K562 (cell line): ENCODE measurements around the gene DHX38.

ENCODE experiments used
- JUN ChIP-seq, 2 experiments: sonication (generic) in 1 of 2; formaldehyde crosslinking in 1 of 2; IDR thresholded peaks; 2 replicates each; pipeline versions ENCODE4 v1.6.1 to v1.8.0; 2012 to 2022; ENCODE audit warnings: borderline replicate concordance in 2 of 2, mild to moderate bottlenecking in 2 of 2, improper control_type of control experiment in 1 of 2, low read depth in 1 of 2, low read length in 1 of 2, missing genetic modification reagents in 1 of 2
- MIER1 ChIP-seq: fragments of 450-650 bp; IDR thresholded peaks from 2 replicates; pipeline ENCODE4 v1.6.1; 2016; ENCODE audit warnings: antibody characterized with exemption, mild to moderate bottlenecking, low read depth
- SPI1 ChIP-seq: IDR thresholded peaks from 2 replicates; pipeline ENCODE4 v1.6.1; 2011; ENCODE audit warnings: low read depth, low read length, control low read depth, borderline replicate concordance
- TAF15 ChIP-seq: fragments of 200-400 bp; formaldehyde crosslinking; IDR thresholded peaks from 2 replicates; pipeline ENCODE4 v1.6.1; 2017; ENCODE audit warnings: mild to moderate bottlenecking, low read depth, low read length, moderate library complexity
- XRCC5 ChIP-seq: fragments of 200-400 bp; formaldehyde crosslinking; IDR thresholded peaks from 2 replicates; pipeline ENCODE4 v1.6.1; 2017; ENCODE audit warnings: low read depth, mild to moderate bottlenecking, low read length
- ZNF263 ChIP-seq: sonication (generic); formaldehyde crosslinking; IDR thresholded peaks from 2 replicates; pipeline ENCODE4 v1.8.0; 2022; ENCODE audit warnings: mild to moderate bottlenecking, missing genetic modification reagents, borderline replicate concordance
- TF ChIP-seq, protein P1 (sequence below): fragments of 150-350 bp; IDR thresholded peaks from 2 replicates; pipeline ENCODE4 v1.6.1; 2014; ENCODE audit warnings: low read depth, mild to moderate bottlenecking, low read length, borderline replicate concordance
- TF ChIP-seq, protein P2 (sequence below): fragments of 450-650 bp; formaldehyde crosslinking; IDR thresholded peaks from 2 replicates; pipeline ENCODE4 v1.4.0; 2022; ENCODE audit warnings: mild to moderate bottlenecking, moderate library complexity

DNA sequence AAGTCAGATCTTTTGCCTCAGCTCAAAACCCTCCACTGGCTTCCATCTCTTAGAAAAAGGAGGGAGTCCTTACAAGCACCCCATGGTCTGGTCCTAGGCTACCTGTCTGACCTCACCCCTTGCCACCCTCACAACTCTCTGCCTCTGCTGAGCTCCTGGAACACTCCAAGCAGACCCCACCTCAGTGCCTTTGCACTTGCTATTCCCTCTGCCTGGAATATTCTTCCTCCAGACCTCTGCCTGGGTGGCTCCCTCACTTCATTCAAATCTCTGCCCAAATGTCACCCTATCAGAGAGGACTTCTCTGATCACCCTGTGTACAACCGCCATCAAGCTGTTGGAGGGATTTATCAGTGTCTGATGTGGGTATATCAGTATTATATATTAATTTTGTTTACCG lies 40.9 kb downstream of the DHX38 start:
- TF ChIP-seq, protein P1, sequence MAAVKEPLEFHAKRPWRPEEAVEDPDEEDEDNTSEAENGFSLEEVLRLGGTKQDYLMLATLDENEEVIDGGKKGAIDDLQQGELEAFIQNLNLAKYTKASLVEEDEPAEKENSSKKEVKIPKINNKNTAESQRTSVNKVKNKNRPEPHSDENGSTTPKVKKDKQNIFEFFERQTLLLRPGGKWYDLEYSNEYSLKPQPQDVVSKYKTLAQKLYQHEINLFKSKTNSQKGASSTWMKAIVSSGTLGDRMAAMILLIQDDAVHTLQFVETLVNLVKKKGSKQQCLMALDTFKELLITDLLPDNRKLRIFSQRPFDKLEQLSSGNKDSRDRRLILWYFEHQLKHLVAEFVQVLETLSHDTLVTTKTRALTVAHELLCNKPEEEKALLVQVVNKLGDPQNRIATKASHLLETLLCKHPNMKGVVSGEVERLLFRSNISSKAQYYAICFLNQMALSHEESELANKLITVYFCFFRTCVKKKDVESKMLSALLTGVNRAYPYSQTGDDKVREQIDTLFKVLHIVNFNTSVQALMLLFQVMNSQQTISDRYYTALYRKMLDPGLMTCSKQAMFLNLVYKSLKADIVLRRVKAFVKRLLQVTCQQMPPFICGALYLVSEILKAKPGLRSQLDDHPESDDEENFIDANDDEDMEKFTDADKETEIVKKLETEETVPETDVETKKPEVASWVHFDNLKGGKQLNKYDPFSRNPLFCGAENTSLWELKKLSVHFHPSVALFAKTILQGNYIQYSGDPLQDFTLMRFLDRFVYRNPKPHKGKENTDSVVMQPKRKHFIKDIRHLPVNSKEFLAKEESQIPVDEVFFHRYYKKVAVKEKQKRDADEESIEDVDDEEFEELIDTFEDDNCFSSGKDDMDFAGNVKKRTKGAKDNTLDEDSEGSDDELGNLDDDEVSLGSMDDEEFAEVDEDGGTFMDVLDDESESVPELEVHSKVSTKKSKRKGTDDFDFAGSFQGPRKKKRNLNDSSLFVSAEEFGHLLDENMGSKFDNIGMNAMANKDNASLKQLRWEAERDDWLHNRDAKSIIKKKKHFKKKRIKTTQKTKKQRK: no peak
- TF ChIP-seq JUN (IDR thresholded peaks at IDR 0.05; ENCODE audit: borderline replicate concordance, low read depth, low read length) (no peak), JUN (CRISPR knock-in tag; IDR thresholded peaks at IDR 0.05; ENCODE audit: borderline replicate concordance) (no peak), TAF15 (no peak), SPI1 (no peak), XRCC5 (no peak), ZNF263 (CRISPR knock-in tag) (no peak), MIER1 (no peak)
- TF ChIP-seq, protein P2, sequence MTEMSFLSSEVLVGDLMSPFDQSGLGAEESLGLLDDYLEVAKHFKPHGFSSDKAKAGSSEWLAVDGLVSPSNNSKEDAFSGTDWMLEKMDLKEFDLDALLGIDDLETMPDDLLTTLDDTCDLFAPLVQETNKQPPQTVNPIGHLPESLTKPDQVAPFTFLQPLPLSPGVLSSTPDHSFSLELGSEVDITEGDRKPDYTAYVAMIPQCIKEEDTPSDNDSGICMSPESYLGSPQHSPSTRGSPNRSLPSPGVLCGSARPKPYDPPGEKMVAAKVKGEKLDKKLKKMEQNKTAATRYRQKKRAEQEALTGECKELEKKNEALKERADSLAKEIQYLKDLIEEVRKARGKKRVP: no peak
